H9 (cell line): ENCODE measurements around the gene SLC8B1. TPM values are rescaled to one million over a fixed set of nuclear protein-coding genes. Genes with fewer than 3 reads are reported as not detected.

Experiments used
- DNase-seq: peaks from one replicate; pipeline ENCODE4 v3.0.0-alpha.2; 2017
- H2AFZ ChIP-seq: one replicate; pipeline ENCODE4 v1.6.1; 2013; ENCODE audit warnings: mild to moderate bottlenecking, low read length, control low read depth, moderate library complexity
- H2AK5ac ChIP-seq: 2 replicates; pipeline ENCODE4 v1.6.1; 2013; ENCODE audit warnings: low read length, control low read depth, mixed read lengths; ENCODE audit not compliant: insufficient read length
- H2BK120ac ChIP-seq: one replicate; pipeline ENCODE4 v1.6.1; 2013; ENCODE audit warnings: low read depth, mild to moderate bottlenecking, low read length, control low read depth, inconsistent platforms; ENCODE audit not compliant: poor library complexity, severe bottlenecking
- H2BK12ac ChIP-seq: 2 replicates; pipeline ENCODE4 v1.6.1; 2013; ENCODE audit warnings: low read length, control low read depth, mixed read lengths, low read depth; ENCODE audit not compliant: insufficient read length
- H2BK15ac ChIP-seq: 2 replicates; pipeline ENCODE4 v1.6.1; 2013; ENCODE audit warnings: low read depth, low read length, control low read depth
- H2BK20ac ChIP-seq: one replicate; pipeline ENCODE4 v1.6.1; 2013; ENCODE audit warnings: low read depth, mild to moderate bottlenecking, low read length, control low read depth, inconsistent platforms; ENCODE audit not compliant: poor library complexity, severe bottlenecking
- H2BK5ac ChIP-seq: 2 replicates; pipeline ENCODE4 v1.6.1; 2013; ENCODE audit warnings: low read length, control low read depth, mixed read lengths; ENCODE audit not compliant: insufficient read length
- H3K14ac ChIP-seq: 2 replicates; pipeline ENCODE4 v1.6.1; 2013; ENCODE audit warnings: low read length, control low read depth; ENCODE audit not compliant: insufficient read depth
- H3K18ac ChIP-seq: 2 replicates; pipeline ENCODE4 v1.6.1; 2013; ENCODE audit warnings: low read depth, mild to moderate bottlenecking, mixed read lengths, low read length, control low read depth; ENCODE audit not compliant: insufficient read length
- H3K23ac ChIP-seq: 2 replicates; pipeline ENCODE4 v1.6.1; 2013; ENCODE audit warnings: low read length, control low read depth, mixed read lengths, low read depth; ENCODE audit not compliant: insufficient read length
- H3K23me2 ChIP-seq: 2 replicates; pipeline ENCODE4 v1.6.1; 2013; ENCODE audit warnings: low read depth, mild to moderate bottlenecking, mixed read lengths, low read length, control low read depth; ENCODE audit not compliant: insufficient read length, poor library complexity, severe bottlenecking
- H3K27ac ChIP-seq: 2 replicates; pipeline ENCODE4 v1.5.1; 2013; ENCODE audit warnings: low read length, control low read depth, mixed read lengths, low read depth; ENCODE audit not compliant: insufficient read length
- H3K27me3 ChIP-seq: 2 replicates; pipeline ENCODE4 v1.6.1; 2013; ENCODE audit warnings: low read length, control low read depth, inconsistent platforms; ENCODE audit not compliant: insufficient read depth
- H3K4ac ChIP-seq: 2 replicates; pipeline ENCODE4 v1.6.1; 2013; ENCODE audit warnings: low read depth, mild to moderate bottlenecking, control low read depth, inconsistent platforms, low read length, moderate library complexity
- H3K4me1 ChIP-seq: 2 replicates; pipeline ENCODE4 v1.6.1; 2013; ENCODE audit warnings: low read length, control low read depth, inconsistent platforms; ENCODE audit not compliant: insufficient read depth
- H3K4me2 ChIP-seq: 2 replicates; pipeline ENCODE4 v1.6.1; 2013; ENCODE audit warnings: low read length, control low read depth, mixed read lengths; ENCODE audit not compliant: insufficient read length, insufficient read depth
- H3K56ac ChIP-seq: 2 replicates; pipeline ENCODE4 v1.6.1; 2013; ENCODE audit warnings: low read depth, mild to moderate bottlenecking, mixed read lengths, low read length, control low read depth; ENCODE audit not compliant: insufficient read length
- H3K79me1 ChIP-seq: 2 replicates; pipeline ENCODE4 v1.6.1; 2013; ENCODE audit warnings: low read depth, mild to moderate bottlenecking, moderate library complexity, low read length, control low read depth, inconsistent platforms; ENCODE audit not compliant: insufficient read depth, poor library complexity, severe bottlenecking
- H3K79me2 ChIP-seq: 2 replicates; pipeline ENCODE4 v1.6.1; 2013; ENCODE audit warnings: low read length, control low read depth, inconsistent platforms; ENCODE audit not compliant: insufficient read depth
- H3K9ac ChIP-seq: 2 replicates; pipeline ENCODE4 v1.6.1; 2013; ENCODE audit warnings: low read length, control low read depth, mixed read lengths; ENCODE audit not compliant: insufficient read length; ENCODE audit errors: extremely low read depth
- H3K9me3 ChIP-seq: one replicate; pipeline ENCODE4 v1.6.1; 2013; ENCODE audit warnings: low read depth, low read length, inconsistent platforms; ENCODE audit not compliant: control insufficient read depth
- H3T11ph ChIP-seq: one replicate; pipeline ENCODE4 v1.6.1; 2013; ENCODE audit warnings: mild to moderate bottlenecking, low read length, control low read depth, inconsistent platforms
- H4K20me1 ChIP-seq: one replicate; pipeline ENCODE4 v1.6.1; 2013; ENCODE audit not compliant: control insufficient read depth, insufficient read length, insufficient read depth
- H4K5ac ChIP-seq: 2 replicates; pipeline ENCODE4 v1.6.1; 2013; ENCODE audit warnings: low read depth, mild to moderate bottlenecking, mixed read lengths, low read length, control low read depth; ENCODE audit not compliant: insufficient read length
- H4K8ac ChIP-seq: replicated peaks from 2 replicates; pipeline ENCODE4 v1.6.1; 2013; ENCODE audit warnings: low read length, control low read depth, mixed read lengths, low read depth; ENCODE audit not compliant: insufficient read length
- H4K91ac ChIP-seq: 2 replicates; pipeline ENCODE4 v1.6.1; 2013; ENCODE audit warnings: low read depth, mild to moderate bottlenecking, moderate library complexity, mixed read lengths, low read length, control low read depth; ENCODE audit not compliant: insufficient read length
- H3K27ac Mint-ChIP-seq, 3 experiments: 2 replicates in 2 of 3; 3 replicates in 1 of 3; pipeline ENCODE4 v1.8.0; 2020 to 2021; ENCODE audit warnings: mixed read lengths in 3 of 3, mild to moderate bottlenecking in 1 of 3, moderate library complexity in 1 of 3
- H3K27me3 Mint-ChIP-seq: 2 replicates; pipeline ENCODE4 v1.8.0; 2021; ENCODE audit warnings: low read depth, mild to moderate bottlenecking, moderate library complexity, mixed read lengths
- H3K36me3 Mint-ChIP-seq, 3 experiments: 2 replicates in 2 of 3; 3 replicates in 1 of 3; pipeline ENCODE4 v1.8.0; 2020 to 2021; ENCODE audit warnings: low read depth in 3 of 3, mixed read lengths in 3 of 3; ENCODE audit not compliant: insufficient read depth in 1 of 3
- H3K4me1 Mint-ChIP-seq, 2 experiments: 2 replicates each; pipeline ENCODE4 v1.8.0; 2020; ENCODE audit warnings: mixed read lengths in 2 of 2
- H3K4me3 Mint-ChIP-seq, 2 experiments: 2 replicates in 1 of 2; 3 replicates in 1 of 2; pipeline ENCODE4 v1.8.0; 2020 to 2021; ENCODE audit warnings: mild to moderate bottlenecking in 2 of 2, mixed read lengths in 2 of 2, moderate library complexity in 1 of 2
- H3K9me3 Mint-ChIP-seq, 2 experiments: 2 replicates in 1 of 2; 3 replicates in 1 of 2; pipeline ENCODE4 v1.8.0; 2020; ENCODE audit warnings: mild to moderate bottlenecking in 2 of 2, mixed read lengths in 2 of 2, moderate library complexity in 1 of 2
- WGBS: extraction: QIAGEN DNeasy Blood & Tissue Kit; methylation state at CpG from one replicate; pipeline ENCODE4 v1.1.7; 2013; ENCODE audit warnings: missing lambda C conversion rate, low lambda C conversion rate, mixed read lengths; ENCODE audit not compliant: insufficient read length; ENCODE audit errors: extremely low coverage; 5-methylcytosine and 5-hydroxymethylcytosine counted together
- total RNA-seq: library from RNA; stranded (reverse); gene quantifications from 2 replicates; pipeline ENCODE4 v1.2.1, GENCODE V29; 2021
- TF ChIP-seq, protein P1 (sequence below): fragments of 200-600 bp; sonication (generic); conservative IDR thresholded peaks from 3 replicates; pipeline ENCODE4 v1.8.0; 2021; ENCODE audit warnings: antibody characterized with exemption, mild to moderate bottlenecking

SLC8B1 gene
- total RNA-seq, 1 experiment from 2014 or later, result 10.4 TPM

DNA sequence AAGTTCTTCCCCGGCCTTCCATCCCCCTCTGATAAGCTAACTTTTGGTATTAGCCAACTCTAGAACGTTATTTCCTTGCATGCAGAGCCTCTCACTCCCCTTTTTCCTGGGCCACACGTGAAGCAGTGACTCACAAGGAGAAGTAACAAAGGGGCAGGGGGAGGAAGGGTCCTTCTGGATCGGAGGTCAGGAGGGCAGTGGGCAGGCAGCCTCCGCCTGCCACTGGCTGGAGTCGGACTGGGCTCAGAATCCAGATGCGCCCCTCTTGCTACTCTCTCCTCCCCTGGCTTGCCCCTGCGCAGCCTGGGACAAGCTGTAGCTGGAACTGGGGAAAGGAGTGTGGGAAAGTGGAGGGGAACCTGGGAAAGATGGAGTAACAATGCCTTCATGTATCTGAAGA lies 58.6 kb downstream of the SLC8B1 start:
- Mint-ChIP-seq H3K36me3 (peaks cover 4 to 13% (median 11%) of the 10 kb centered on the region in 3 experiments; a peak in 4 of 7 replicates), H3K27me3 (no peaks in the 10 kb centered on the region), H3K4me1 (peaks cover 6 to 13% of the 10 kb centered on the region in 2 experiments), H3K27ac (peak overlapping the region in 2 of 3 experiments; percentile 57 to 59; a peak in 1 of 7 replicates), H3K9me3 (no peaks in the 10 kb centered on the region), H3K4me3 (no peak overlapping the region)
- H2BK120ac ChIP-seq, result no peak overlapping the region
- no peak overlapping the region for H3K23ac ChIP-seq
- TF ChIP-seq, protein P1, sequence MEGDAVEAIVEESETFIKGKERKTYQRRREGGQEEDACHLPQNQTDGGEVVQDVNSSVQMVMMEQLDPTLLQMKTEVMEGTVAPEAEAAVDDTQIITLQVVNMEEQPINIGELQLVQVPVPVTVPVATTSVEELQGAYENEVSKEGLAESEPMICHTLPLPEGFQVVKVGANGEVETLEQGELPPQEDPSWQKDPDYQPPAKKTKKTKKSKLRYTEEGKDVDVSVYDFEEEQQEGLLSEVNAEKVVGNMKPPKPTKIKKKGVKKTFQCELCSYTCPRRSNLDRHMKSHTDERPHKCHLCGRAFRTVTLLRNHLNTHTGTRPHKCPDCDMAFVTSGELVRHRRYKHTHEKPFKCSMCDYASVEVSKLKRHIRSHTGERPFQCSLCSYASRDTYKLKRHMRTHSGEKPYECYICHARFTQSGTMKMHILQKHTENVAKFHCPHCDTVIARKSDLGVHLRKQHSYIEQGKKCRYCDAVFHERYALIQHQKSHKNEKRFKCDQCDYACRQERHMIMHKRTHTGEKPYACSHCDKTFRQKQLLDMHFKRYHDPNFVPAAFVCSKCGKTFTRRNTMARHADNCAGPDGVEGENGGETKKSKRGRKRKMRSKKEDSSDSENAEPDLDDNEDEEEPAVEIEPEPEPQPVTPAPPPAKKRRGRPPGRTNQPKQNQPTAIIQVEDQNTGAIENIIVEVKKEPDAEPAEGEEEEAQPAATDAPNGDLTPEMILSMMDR, result no peak
- no peaks in the 10 kb centered on the region for H4K20me1 ChIP-seq
- no peaks in the 10 kb centered on the region for H3K27me3 ChIP-seq
- no peak overlapping the region for H4K5ac ChIP-seq
- no peak overlapping the region for H3K14ac ChIP-seq
- H3K27ac ChIP-seq, result no peak overlapping the region
- H2AK5ac ChIP-seq, result no peak overlapping the region
- no peak for DNase-seq
- no peak overlapping the region for H3K18ac ChIP-seq
- no peak overlapping the region for H3K4ac ChIP-seq
- no peak overlapping the region for H3K4me2 ChIP-seq
- H2AFZ ChIP-seq, result no peak overlapping the region
- H3K23me2 ChIP-seq, result no peaks in the 10 kb centered on the region
- no peaks in the 10 kb centered on the region for H3K79me2 ChIP-seq
- H3K79me1 ChIP-seq, result no peaks in the 10 kb centered on the region
- H2BK12ac ChIP-seq, result no peak overlapping the region
- H2BK15ac ChIP-seq, result no peak overlapping the region
- no peak overlapping the region for H3K56ac ChIP-seq
- H4K8ac ChIP-seq, result no peak overlapping the region
- H4K91ac ChIP-seq, result no peak overlapping the region
- H3T11ph ChIP-seq, result no peak overlapping the region
- H2BK20ac ChIP-seq, result no peak overlapping the region
- no peak overlapping the region for H2BK5ac ChIP-seq
- H3K9ac ChIP-seq, result no peak overlapping the region
- H3K9me3 ChIP-seq, result no peaks in the 10 kb centered on the region
- no CpG with 5 or more reads among the region's 8 CpGs for WGBS
- no peaks in the 10 kb centered on the region for H3K4me1 ChIP-seq
